OCI-LY3 (cell line): ENCODE measurements around the gene LMX1B.

Source experiments
- EZH2phosphoT487 ChIP-seq: fragments of 200-600 bp; shearing (Covaris generic); IDR thresholded peaks from 2 replicates; pipeline ENCODE4 v1.6.1; 2018; ENCODE audit warnings: antibody characterized with exemption, mixed run types, low read depth
- TF ChIP-seq, protein P1 (sequence below): fragments of 200-600, 300-600 bp; sonication (generic); IDR thresholded peaks from 2 replicates; pipeline ENCODE4 v1.5.1; 2014; ENCODE audit warnings: antibody characterized with exemption, low read length, low read depth

- TF ChIP-seq, protein P1, sequence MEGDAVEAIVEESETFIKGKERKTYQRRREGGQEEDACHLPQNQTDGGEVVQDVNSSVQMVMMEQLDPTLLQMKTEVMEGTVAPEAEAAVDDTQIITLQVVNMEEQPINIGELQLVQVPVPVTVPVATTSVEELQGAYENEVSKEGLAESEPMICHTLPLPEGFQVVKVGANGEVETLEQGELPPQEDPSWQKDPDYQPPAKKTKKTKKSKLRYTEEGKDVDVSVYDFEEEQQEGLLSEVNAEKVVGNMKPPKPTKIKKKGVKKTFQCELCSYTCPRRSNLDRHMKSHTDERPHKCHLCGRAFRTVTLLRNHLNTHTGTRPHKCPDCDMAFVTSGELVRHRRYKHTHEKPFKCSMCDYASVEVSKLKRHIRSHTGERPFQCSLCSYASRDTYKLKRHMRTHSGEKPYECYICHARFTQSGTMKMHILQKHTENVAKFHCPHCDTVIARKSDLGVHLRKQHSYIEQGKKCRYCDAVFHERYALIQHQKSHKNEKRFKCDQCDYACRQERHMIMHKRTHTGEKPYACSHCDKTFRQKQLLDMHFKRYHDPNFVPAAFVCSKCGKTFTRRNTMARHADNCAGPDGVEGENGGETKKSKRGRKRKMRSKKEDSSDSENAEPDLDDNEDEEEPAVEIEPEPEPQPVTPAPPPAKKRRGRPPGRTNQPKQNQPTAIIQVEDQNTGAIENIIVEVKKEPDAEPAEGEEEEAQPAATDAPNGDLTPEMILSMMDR = no peak
- no peak for TF ChIP-seq EZH2phosphoT487
These were observed 1.6 kb downstream of the LMX1B start for GRCh38 chr9:126615245-126615790.
